ENCODE results near the gene AGAP2. TPM values are rescaled to one million over a fixed set of nuclear protein-coding genes. Genes with fewer than 3 reads are reported as not detected.

Gene AGAP2
- total and polyA plus RNA-seq, 12 donors: 0.50 to 8.1 (median 2.1) TPM

DNA sequence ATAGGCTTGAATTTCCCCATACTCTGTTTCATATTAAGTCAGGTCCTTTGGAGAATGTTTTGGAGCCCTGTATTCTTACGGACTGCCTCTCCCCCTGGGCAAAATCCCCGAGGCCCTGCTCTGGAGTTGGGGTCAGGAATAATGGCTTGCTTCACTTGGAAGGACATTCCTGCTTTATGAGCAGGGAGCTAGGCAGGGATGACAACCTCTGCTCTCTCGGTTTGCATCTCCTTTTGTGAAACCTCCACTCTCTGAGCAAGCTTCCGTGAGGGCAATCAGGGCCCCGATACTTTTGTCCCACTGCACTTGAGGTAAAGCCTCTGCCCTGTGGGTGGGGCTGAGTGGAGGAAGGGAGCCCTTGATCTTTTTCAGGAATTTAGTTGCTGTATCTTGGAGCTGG is 25.3 kb downstream of the AGAP2 start:
- WGBS, 4 donors: 86 to 100% (median 91%) methylated on average over 2 to 5 of the region's 5 CpGs
- Histone ChIP-seq H3K9me3 (replicated peaks in 1 of 3) (no peaks in the 10 kb centered on the region), H3K4me3 (no peak overlapping the region), H3K27ac (no peak overlapping the region), H3K4me1 (replicated peaks in 1 of 2) (no peaks in the 10 kb centered on the region), H3K36me3 (replicated peaks in 1 of 2) (peaks cover 0 to 38% of the 10 kb centered on the region in 2 donors), H3K27me3 (no peaks in the 10 kb centered on the region)
- peak in 1 of 7 donors; percentile 25 for DNase-seq
- TF ChIP-seq, protein P1, sequence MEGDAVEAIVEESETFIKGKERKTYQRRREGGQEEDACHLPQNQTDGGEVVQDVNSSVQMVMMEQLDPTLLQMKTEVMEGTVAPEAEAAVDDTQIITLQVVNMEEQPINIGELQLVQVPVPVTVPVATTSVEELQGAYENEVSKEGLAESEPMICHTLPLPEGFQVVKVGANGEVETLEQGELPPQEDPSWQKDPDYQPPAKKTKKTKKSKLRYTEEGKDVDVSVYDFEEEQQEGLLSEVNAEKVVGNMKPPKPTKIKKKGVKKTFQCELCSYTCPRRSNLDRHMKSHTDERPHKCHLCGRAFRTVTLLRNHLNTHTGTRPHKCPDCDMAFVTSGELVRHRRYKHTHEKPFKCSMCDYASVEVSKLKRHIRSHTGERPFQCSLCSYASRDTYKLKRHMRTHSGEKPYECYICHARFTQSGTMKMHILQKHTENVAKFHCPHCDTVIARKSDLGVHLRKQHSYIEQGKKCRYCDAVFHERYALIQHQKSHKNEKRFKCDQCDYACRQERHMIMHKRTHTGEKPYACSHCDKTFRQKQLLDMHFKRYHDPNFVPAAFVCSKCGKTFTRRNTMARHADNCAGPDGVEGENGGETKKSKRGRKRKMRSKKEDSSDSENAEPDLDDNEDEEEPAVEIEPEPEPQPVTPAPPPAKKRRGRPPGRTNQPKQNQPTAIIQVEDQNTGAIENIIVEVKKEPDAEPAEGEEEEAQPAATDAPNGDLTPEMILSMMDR (IDR thresholded peaks at IDR 0.05): no peak
- intact Hi-C loops (cut with DNase I): no loop called here

DNA sequence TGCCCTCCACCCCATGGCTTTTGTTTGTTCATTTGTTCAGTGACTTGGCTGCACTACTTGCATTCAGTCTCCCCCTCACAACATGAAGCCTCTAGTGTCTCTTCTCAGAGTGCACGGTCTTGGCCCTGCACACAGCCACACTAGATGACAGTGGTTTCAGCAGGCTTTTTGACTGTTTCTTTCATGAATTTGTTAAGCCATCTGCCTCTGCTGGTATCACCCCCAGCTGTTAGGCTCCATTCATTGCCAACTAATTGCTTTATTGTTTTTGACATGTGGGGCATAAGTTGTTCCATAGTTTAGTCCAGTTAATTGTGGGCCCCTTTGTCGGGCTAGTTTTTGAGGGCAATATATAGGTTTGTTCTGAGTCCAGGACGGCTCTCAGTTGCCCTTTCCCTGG is 25.8 kb downstream of the AGAP2 start:
- Histone ChIP-seq H3K27me3 (no peaks in the 10 kb centered on the region), H3K4me3 (no peak overlapping the region), H3K36me3 (replicated peaks in 1 of 2) (peaks cover 0 to 37% of the 10 kb centered on the region in 2 donors), H3K27ac (no peak overlapping the region), H3K4me1 (replicated peaks in 1 of 2) (no peaks in the 10 kb centered on the region), H3K9me3 (replicated peaks in 1 of 3) (no peaks in the 10 kb centered on the region)
- WGBS, 4 donors: 91 to 94% (median 93%) methylated on average over 3 of the region's 3 CpGs
- TF ChIP-seq, protein P1 (IDR thresholded peaks at IDR 0.05): no peak
- TF ChIP-seq POLR2A (IDR thresholded peaks at IDR 0.05): no peak
- intact Hi-C loops (cut with DNase I): no loop called here
- peak in 1 of 7 donors; percentile 15 for DNase-seq

DNA sequence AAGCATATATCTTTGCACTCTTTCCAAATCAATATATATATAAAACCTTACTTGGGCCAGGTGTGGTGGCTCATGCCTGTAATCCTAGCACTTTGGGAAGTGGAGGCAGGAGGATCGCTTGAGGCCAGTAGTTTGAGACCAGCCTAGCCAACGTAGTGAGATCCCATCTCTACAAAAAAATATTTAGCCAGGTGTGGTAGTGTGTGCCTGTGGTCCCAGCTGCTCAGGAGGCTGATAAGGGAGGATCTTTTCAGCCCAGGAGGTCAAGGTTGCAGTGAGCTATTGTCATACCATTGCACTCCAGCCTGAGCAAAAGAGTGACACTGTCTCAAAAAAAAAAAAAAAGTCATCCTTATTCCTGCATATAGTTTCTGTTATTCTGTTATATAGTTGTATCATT is 30.2 kb downstream of the AGAP2 start:
- Histone ChIP-seq H3K27ac (no peak overlapping the region), H3K4me3 (no peak overlapping the region), H3K4me1 (replicated peaks in 1 of 2) (no peaks in the 10 kb centered on the region), H3K9me3 (replicated peaks in 1 of 3) (no peaks in the 10 kb centered on the region), H3K27me3 (no peaks in the 10 kb centered on the region), H3K36me3 (replicated peaks in 1 of 2) (peaks cover 0 to 13% of the 10 kb centered on the region in 2 donors)
- intact Hi-C loops (cut with DNase I): no loop called here
- WGBS, 4 donors: 87 to 94% (median 92%) methylated on average over 2 of the region's 2 CpGs
- no peak for TF ChIP-seq POLR2A (IDR thresholded peaks at IDR 0.05)
- TF ChIP-seq, protein P1 (IDR thresholded peaks at IDR 0.05): no peak
- no peak for DNase-seq

DNA sequence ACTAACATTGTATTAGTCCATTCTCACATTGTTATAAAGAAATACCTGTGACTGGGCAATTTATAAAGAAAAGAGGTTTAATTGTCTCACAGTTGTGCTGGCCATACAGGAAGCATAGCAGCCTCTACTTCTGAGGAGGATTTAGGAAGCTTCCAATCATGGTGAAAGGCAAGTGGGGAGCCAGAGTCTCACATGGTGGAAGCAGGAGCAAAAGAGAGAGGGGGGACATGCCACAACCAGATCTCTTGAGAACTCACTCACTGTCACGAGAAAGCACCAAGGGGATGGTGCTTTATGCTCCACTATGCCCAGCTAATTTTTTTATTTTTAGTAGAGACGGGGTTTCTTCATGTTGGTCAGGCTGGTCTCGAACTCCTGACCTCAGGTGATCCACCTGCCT is 31.3 kb downstream of the AGAP2 start:
- H3K4me1 ChIP-seq (replicated peaks in 1 of 2): no peaks in the 10 kb centered on the region
- 93 to 95% (median 94%) methylated on average over 3 of the region's 3 CpGs for WGBS, 4 donors
- no peak for DNase-seq
- H3K27ac ChIP-seq: no peak overlapping the region
- no peaks in the 10 kb centered on the region for H3K27me3 ChIP-seq
- intact Hi-C loops (cut with DNase I): no loop called here
- H3K36me3 ChIP-seq (replicated peaks in 1 of 2): peaks cover 0 to 13% of the 10 kb centered on the region in 2 donors
- H3K4me3 ChIP-seq: no peak overlapping the region
- H3K9me3 ChIP-seq (replicated peaks in 1 of 3): no peaks in the 10 kb centered on the region
- no peak for TF ChIP-seq POLR2A (IDR thresholded peaks at IDR 0.05)
- TF ChIP-seq, protein P1 (IDR thresholded peaks at IDR 0.05): no peak
